NCI-H1417 treated with DMSO at 0.1 percent for 48 hours (cell line): ENCODE data around the gene TMEM17.

Experiments
- DNase-seq: peaks from one replicate; lab custom pipeline; 2025; lab: John Stamatoyannopoulos, UW

Gene TMEM17

DNA sequence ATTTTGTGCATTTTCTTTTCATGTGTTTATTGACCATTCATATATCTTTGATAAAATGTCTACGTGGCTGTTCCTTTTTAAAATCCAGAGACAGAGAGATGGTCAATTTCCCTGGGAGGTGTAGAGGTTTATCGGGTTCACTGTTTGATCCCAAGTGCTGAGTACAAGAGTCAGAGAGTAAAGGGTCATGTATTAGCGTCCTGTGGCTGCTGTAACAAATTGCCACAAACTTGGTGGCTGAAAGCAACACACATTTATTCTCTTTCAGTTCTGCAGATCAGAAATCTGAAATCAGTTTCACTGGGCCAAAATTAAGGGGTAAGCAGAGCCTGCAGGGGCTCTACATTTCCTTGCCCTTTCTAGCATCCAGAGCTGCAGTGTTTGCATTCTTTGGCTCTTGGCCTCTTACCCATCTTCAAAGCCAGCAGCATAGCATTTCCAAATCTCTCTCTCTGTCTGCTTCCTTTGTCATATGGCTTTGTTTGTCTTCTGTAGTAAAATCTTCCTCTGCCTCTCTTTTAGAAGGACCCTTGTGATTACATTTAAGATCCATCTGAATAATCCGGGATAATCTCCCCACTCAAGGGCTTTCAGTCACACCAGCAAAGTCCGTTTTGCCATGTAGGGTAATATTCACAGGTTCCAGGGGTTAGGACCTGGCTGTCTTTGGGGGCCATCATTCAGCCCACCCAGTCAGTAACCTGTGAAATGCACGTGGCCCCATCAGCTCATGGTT lies 49.9 kb downstream of the TMEM17 start:
- DNase-seq = no peak

DNA sequence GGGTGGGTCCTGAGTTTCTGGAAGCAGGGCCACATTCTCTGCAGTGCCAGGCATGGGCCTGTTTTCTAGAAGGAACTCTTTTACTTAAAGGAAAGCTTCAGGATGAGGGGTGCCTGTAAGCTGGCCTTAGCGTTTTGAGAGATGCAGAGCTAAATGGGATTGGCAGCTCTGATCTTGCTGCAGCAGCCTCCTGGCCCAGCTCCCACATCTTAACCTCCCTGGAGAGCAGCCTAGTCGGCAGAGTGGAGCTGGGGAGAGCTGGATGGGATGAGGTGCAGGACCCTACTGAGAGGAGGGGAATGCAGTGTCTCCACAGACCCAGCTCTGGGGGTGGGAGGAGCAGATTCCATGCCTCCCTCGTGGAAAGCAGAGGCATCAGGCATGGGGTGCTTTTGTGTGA lies 52.0 kb downstream of the TMEM17 start:
- DNase-seq = no peak

DNA sequence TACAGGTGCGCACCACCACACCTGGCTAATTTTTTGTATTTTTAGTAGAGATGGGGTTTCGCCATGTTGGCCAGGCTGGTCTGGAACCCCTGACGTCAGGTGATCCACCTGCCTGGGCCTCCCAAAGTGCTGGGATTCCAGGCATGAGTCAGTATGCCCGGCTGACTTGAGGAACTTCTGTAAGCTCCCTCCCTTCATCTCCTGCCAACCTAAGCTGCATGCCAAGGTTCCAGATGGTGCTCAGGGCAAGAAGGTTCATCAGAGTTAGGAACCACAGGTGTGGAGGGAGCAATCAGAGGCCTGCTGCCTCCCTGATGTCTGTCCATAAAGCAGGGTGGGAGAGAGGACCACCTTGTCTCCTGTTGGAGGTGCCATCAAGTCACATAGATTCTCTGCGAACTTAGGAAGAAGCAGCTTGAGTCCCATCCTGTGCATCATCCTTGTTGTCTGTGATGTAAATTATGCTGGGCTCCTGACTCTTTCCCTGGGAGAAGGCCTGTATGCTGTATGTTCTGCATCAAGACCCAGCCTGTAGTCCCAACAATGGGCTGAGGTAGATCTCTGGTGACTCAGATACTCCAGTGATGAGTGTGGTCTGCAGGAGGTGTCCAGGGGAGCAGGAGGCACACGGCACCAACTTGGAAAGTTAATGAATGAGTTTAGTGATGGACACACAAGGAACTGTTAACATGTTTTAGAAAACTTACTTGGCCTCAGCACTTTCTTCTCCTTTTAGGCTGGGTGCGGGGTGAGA lies 53.1 kb downstream of the TMEM17 start:
- DNase-seq = no peak

DNA sequence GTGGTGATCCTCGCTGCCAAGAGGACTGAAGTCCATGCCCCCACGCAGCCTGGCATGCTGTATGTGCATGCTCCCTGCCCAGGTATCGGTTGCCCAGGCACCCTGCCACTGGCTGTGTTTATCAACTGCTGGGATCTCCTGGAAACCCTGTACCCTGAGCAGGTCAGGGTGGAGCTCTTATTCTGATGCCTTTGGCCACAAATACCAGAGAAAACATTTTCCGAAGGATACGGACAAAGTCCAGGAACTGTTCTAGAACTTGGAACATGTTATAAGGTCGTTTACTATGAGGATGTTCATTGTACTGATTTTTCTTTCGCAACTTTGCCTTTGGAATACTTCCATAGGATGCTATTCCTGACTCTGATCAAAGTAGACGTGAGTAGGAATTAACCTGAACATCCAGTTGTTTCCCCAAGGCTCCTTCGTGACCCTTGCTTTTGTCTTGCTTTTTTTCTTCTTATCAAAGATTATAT lies 55.2 kb downstream of the TMEM17 start:
- DNase-seq = no peak
